ENCODE measurements around the gene MACROH2A1.

Gene MACROH2A1

GRCh38 chr5:135356522-135357318 is 42.3 kb downstream of the MACROH2A1 start:
- DNase-seq: peak; percentile 50 to 53

GRCh38 chr5:135355169-135355568 is 43.9 kb downstream of the MACROH2A1 start:
- no peak for DNase-seq
- TF ChIP-seq GATA1 (IDR thresholded peaks at IDR 0.05; ENCODE audit: low read depth, low read length) (no peak), POLR2A (IDR thresholded peaks at IDR 0.05; ENCODE audit: low read length) (no peak)

More at GRCh38 chr5:135356522-135357318, 42.3 kb downstream of the MACROH2A1 start:
- no peak for TF ChIP-seq POLR2A (IDR thresholded peaks at IDR 0.05; ENCODE audit: low read length)
- no peak for TF ChIP-seq GATA1 (IDR thresholded peaks at IDR 0.05; ENCODE audit: low read depth, low read length)

GRCh38 chr5:135353952-135354721 is 44.9 kb downstream of the MACROH2A1 start:
- no peak for DNase-seq
- no peak for TF ChIP-seq GATA1 (IDR thresholded peaks at IDR 0.05; ENCODE audit: low read depth, low read length)
- TF ChIP-seq POLR2A (IDR thresholded peaks at IDR 0.05; ENCODE audit: low read length): no peak

- TF ChIP-seq POLR2A (IDR thresholded peaks at IDR 0.05; ENCODE audit: low read length) (no peak), GATA1 (IDR thresholded peaks at IDR 0.05; ENCODE audit: low read depth, low read length) (no peak)
- DNase-seq: no peak
Measured at GRCh38 chr5:135350536-135350935, 48.5 kb downstream of the MACROH2A1 start.

GRCh38 chr5:135349886-135350285 is 49.1 kb downstream of the MACROH2A1 start:
- TF ChIP-seq GATA1 (IDR thresholded peaks at IDR 0.05; ENCODE audit: low read depth, low read length): no peak
- TF ChIP-seq POLR2A (IDR thresholded peaks at IDR 0.05; ENCODE audit: low read length): no peak

GRCh38 chr5:135349451-135349850 is 49.6 kb downstream of the MACROH2A1 start:
- TF ChIP-seq GATA1 (IDR thresholded peaks at IDR 0.05; ENCODE audit: low read depth, low read length): no peak
- TF ChIP-seq POLR2A (IDR thresholded peaks at IDR 0.05; ENCODE audit: low read length): no peak
- DNase-seq: no peak

More at GRCh38 chr5:135349886-135350285, 49.1 kb downstream of the MACROH2A1 start:
- DNase-seq: no peak

- no peak for DNase-seq
- no peak for TF ChIP-seq GATA1 (IDR thresholded peaks at IDR 0.05; ENCODE audit: low read depth, low read length)
- TF ChIP-seq POLR2A (IDR thresholded peaks at IDR 0.05; ENCODE audit: low read length): no peak
Measured at GRCh38 chr5:135348918-135349317, 50.1 kb downstream of the MACROH2A1 start.

GRCh38 chr5:135347392-135347791 is 51.6 kb downstream of the MACROH2A1 start:
- no peak for DNase-seq
- TF ChIP-seq GATA1 (IDR thresholded peaks at IDR 0.05; ENCODE audit: low read depth, low read length) (no peak), POLR2A (IDR thresholded peaks at IDR 0.05; ENCODE audit: low read length) (no peak)

GRCh38 chr5:135345956-135346731 is 52.9 kb downstream of the MACROH2A1 start:
- TF ChIP-seq GATA1 (IDR thresholded peaks at IDR 0.05; ENCODE audit: low read depth, low read length) (no peak), POLR2A (IDR thresholded peaks at IDR 0.05; ENCODE audit: low read length) (no peak)
- no peak for DNase-seq

- TF ChIP-seq POLR2A (IDR thresholded peaks at IDR 0.05; ENCODE audit: low read length): no peak
- TF ChIP-seq GATA1 (IDR thresholded peaks at IDR 0.05; ENCODE audit: low read depth, low read length): no peak
- no peak for DNase-seq
Measured at GRCh38 chr5:135344349-135344748, 54.7 kb downstream of the MACROH2A1 start.

GRCh38 chr5:135343413-135343812 is 55.6 kb downstream of the MACROH2A1 start:
- no peak for DNase-seq
- TF ChIP-seq POLR2A (IDR thresholded peaks at IDR 0.05; ENCODE audit: low read length): no peak
- no peak for TF ChIP-seq GATA1 (IDR thresholded peaks at IDR 0.05; ENCODE audit: low read depth, low read length)

- TF ChIP-seq GATA1 (IDR thresholded peaks at IDR 0.05; ENCODE audit: low read depth, low read length) (no peak), POLR2A (IDR thresholded peaks at IDR 0.05; ENCODE audit: low read length) (no peak)
- DNase-seq: no peak
Measured at GRCh38 chr5:135342551-135342875, 56.5 kb downstream of the MACROH2A1 start.

GRCh38 chr5:135341696-135342550 is 57.1 kb downstream of the MACROH2A1 start:
- DNase-seq: no peak
- TF ChIP-seq GATA1 (IDR thresholded peaks at IDR 0.05; ENCODE audit: low read depth, low read length) (no peak), POLR2A (IDR thresholded peaks at IDR 0.05; ENCODE audit: low read length) (no peak)
